IMR-90 (cell line): ENCODE results near the gene ETFDH.

Experiments
- BHLHE40 ChIP-seq: fragments of 150-350 bp; IDR thresholded peaks from 2 replicates; pipeline ENCODE4 v1.6.1; 2016; ENCODE audit warnings: mild to moderate bottlenecking, low read depth, low read length
- CEBPB ChIP-seq: IDR thresholded peaks from 2 replicates; pipeline ENCODE4 v1.6.1; 2012; ENCODE audit warnings: low read depth, low read length, improper control_type of control experiment
- CTCF ChIP-seq: conservative IDR thresholded peaks from 2 replicates; pipeline ENCODE4 v1.5.1; 2012; ENCODE audit warnings: mild to moderate bottlenecking, low read depth, low read length, improper control_type of control experiment
- MXI1 ChIP-seq: IDR thresholded peaks from 2 replicates; pipeline ENCODE4 v1.6.1; 2012; ENCODE audit warnings: low read depth, mild to moderate bottlenecking, low read length, moderate library complexity, borderline replicate concordance
- POLR2A ChIP-seq: IDR thresholded peaks from 2 replicates; pipeline ENCODE4 v1.6.1; 2012; ENCODE audit warnings: mild to moderate bottlenecking, low read depth, low read length
- RFX5 ChIP-seq: IDR thresholded peaks from 2 replicates; pipeline ENCODE4 v1.8.0; 2012; ENCODE audit warnings: low read depth, mild to moderate bottlenecking, low read length, moderate library complexity
- TF ChIP-seq, protein P1 (sequence below): fragments of 150-350 bp; IDR thresholded peaks from 2 replicates; pipeline ENCODE4 v1.6.1; 2017; ENCODE audit warnings: mild to moderate bottlenecking, antibody characterized with exemption, low read length, low read depth

DNA sequence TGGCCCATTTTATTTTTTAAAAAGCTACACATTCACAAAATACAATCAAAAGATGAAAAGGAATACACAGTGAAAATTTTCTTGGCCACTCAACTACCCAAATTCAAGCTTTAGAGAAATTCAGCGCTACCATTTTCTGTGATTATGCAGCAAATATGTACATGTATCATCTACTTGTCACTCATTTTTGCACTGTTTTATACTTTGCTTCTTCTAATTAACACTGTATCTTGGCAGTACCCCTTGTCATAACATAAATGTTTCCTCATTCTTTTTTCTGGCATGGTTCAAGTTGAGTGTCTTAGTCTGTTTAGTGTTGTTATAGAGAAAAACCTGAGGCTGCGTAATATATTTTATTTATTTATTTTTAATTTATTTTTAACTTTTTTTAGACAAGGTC, 66.8 kb downstream of the ETFDH start:
- TF ChIP-seq MXI1 (no peak), POLR2A (no peak), CEBPB (no peak), RFX5 (no peak), BHLHE40 (no peak), CTCF (no peak)
- TF ChIP-seq, protein P1, sequence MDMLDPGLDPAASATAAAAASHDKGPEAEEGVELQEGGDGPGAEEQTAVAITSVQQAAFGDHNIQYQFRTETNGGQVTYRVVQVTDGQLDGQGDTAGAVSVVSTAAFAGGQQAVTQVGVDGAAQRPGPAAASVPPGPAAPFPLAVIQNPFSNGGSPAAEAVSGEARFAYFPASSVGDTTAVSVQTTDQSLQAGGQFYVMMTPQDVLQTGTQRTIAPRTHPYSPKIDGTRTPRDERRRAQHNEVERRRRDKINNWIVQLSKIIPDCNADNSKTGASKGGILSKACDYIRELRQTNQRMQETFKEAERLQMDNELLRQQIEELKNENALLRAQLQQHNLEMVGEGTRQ: no peak
